Activated T-cell treated with anti-CD3 and anti-CD28 coated beads, Interleukin-2, amount 50 U/mL, for 1 hour (primary cell): ENCODE results near the gene ANGEL1.
A peak's percentile ranks its signal among the peaks of the same experiment; 100 is the strongest.

Experiments
- DNase-seq: peaks from one replicate; pipeline ENCODE4 v3.0.0-alpha.2; 2020

ANGEL1 gene

DNA sequence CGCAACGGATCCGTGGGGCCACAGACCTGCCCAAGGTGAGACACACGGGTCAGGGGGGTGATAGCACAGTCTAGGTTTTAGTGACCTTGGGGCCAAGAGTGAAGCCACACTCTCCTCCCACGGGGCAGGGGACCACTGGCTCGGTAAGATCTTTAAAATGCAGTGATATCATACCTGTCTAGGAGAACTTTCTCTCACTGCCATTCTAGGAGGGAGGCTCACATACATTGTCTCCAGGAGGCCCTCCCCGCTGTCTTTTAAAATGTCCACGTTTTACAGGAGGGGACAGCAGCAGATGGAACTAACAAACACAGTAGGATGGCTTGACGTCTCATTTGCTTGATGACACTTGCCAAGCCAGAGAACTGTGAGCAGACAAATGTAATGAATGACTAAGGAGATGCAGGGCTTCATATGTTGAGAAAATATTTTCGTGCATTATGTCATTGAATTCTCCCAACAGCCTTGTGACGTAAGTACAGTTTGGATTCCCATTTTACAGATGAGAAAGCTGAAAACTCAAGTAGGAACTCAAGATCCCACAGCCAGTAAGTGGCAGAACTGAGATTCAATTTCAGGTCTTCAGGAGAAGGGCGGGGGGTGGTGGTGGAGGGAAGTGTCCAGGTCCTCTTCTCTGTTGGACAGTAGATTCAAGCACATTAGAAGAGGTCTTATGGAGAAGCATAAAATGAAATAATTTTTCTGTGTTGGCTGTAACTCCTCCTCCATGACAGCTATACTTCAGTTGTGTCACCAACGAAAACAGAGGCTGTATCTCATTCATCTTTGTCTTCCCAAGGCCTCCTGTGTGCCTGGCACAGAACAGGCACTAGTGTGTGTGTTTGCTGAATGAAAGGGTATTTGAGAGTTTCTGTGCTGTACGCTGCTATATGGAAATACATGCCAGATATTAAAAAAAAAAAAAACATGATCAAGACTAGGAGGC is 49.3 kb downstream of the ANGEL1 start:
- DNase-seq, result no peak

- DNase-seq, result no peak
Observed at GRCh38 chr14:76762411-76763095, 50.1 kb downstream of the ANGEL1 start.

GRCh38 chr14:76761960-76762410 is 50.7 kb downstream of the ANGEL1 start:
- DNase-seq, result no peak

DNA sequence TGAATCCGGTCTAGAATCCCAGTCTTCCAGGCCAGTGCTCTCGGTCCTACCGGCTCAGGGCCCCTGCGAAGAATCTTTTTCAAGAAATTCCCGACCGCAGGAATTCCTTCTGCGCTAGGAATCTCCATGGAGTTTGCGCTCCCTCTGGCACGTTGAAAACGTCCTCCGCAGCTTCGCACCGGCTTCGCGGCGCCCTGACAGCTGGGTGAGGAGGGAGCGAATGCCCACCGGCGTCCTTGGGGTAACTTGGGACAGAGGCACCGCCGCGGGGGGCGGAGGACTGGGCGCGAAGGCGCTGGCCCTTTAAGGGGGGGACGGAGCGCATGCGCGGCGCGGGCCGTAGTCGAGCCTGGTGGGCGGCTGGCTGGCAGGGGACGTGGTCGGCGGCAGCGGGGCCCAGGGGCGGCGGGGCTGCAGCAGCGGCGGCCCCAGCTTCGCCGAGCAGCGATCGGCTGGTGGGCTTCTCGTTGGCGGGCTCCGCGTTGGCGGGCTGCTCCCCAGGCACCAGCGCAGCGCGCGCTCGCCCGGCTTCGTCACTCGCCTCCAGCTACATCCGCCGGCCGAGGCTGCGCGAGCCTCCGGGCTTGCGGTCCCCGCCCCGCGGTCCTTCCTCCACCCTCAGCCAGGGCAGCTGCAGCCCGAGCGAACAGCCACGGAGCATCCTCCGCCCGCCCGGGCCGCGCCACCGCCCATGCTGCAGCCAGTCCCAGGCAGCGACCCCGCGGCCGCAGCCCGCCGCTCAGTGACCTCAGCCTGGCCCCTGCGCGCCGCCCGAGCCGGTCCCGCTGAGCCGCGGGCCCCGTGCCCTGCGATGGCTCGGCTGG is 51.3 kb downstream of the ANGEL1 start, which contains the start of gene VASH1:
TSS of gene VASH1 (plus strand) at position 333 of the 824 bp plus-strand sequence. CDS start 1,354 bp downstream, outside the sequence.
- peak; percentile 67 for DNase-seq

GRCh38 chr14:76760331-76761135 is 52.1 kb downstream of the ANGEL1 start:
- DNase-seq, result no peak

DNA sequence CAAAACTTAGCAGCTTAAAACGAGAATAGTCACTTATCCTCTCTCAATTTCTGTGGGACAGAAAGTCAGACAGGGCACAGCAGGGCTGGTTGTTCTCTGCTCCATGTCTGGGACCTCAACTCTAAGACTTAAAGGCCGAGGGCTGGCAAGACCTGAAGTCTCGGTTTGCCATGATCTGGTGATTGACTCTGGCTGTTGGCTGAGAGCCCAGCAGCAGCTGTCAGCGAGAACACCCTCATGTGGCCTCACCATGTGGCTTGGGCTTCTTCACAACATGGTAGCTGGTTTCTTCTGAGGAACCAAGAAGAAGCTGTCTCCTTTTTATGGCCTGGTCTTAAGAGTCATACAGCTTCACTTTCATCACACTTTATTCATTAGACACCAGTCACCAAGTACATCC is 53.1 kb downstream of the ANGEL1 start:
- no peak for DNase-seq

GRCh38 chr14:76756371-76756750 is 56.3 kb downstream of the ANGEL1 start:
- no peak for DNase-seq

DNA sequence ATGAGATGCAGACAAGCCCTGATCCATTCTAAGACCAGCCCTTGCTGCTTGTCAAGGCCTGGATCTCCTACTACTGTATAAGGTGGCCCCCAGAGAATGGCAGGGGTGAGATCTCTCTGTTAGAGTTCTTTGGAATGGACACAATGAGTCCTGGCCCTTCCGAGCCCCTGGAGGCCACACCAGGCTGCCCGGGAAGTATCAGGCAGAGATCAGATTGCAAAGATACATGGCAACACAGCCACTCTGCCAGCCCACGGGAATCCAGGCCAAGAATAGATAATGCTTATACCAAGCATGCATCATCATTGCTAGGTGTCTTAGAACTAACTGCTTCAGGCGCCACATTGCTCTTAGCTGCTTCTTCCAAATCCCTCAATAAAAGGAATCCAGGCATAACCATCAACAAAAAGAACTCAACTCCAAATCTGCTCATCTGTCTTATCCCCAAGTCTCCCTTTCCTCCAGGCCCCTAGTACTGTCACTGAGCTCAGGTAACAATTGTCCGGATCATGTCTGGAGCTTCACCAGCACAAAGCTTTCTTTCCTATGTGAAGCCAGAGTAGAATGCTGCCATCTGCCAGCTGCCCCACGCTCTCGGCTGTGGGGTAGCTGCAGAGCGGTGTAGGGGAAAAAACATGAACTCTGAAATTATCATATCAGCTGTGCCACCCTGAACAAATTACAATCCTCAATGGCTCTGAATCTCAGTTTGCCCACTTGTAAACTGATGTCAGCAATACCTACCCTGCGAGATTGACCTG is 56.9 kb downstream of the ANGEL1 start:
- no peak for DNase-seq

DNA sequence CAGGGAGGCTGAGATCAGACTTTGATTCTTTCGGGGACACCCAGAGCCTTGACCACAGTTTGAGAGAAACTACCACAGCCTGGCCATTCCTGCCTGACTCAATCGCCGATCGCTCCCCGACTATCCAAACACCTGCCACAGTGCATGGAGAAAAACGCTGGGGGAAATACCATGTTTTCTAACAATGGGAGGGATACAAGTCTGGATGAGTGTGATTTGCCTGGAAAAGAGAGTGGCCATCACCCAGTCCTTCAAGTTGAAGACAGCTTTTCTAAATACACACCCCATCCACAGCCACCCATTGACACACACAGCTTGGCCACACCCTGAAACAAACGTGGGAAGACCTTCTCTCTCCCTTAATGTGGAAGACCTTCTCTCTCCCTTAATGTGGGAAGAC is 58.1 kb downstream of the ANGEL1 start:
- no peak for DNase-seq

DNA sequence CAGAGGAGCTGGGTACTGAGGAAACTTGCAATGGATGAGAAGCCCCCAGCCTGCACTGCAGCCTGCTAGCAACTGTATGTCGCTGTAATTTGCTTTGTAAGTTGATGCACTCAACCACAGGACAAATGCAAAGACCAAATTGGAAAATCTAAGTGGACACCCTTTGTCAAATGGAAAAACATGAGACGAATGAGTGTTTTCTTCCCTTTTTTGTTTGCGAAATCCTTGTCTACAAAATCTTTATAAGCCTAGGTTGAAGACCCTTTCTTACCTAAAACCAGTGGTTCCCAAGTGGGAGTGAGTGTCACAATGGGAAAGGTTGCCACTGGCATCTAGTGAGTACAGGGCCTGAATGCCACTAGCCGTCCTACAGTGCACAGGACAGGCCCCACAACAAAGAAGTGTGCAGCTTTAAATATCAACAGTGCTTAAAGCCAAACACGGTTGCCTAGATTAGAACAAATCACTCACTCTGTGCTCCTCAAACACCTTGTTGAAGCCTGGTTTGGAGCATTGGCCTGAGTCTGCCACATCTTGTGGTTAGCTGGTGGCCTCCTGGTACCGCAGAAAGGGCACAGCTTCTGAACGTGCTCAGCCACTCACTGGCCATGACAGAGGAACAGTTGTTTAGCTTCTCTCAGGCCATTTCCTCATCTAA is 59.0 kb downstream of the ANGEL1 start:
- no peak for DNase-seq

DNA sequence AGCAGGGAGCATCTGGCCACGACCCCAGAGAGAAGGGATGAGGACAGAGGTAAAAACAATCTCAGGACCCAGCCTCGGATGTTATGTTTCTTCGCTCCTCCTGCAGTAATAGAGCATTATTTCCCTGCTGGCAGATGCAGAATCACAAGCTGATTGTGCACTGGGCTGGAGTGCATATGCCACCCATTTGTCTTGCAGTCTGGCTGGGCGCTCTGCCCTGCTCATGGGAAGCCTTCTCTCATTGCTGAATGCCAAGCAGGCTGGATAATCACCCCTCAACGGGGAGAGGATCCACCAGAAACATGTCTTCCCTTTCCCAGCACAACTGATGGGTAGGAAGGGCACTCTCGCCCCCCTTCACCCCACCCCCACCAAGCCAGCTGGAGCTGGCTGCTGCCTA is 59.9 kb downstream of the ANGEL1 start:
- no peak for DNase-seq

- DNase-seq, result no peak
Observed at GRCh38 chr14:76742966-76743365, 69.7 kb downstream of the ANGEL1 start.

DNA sequence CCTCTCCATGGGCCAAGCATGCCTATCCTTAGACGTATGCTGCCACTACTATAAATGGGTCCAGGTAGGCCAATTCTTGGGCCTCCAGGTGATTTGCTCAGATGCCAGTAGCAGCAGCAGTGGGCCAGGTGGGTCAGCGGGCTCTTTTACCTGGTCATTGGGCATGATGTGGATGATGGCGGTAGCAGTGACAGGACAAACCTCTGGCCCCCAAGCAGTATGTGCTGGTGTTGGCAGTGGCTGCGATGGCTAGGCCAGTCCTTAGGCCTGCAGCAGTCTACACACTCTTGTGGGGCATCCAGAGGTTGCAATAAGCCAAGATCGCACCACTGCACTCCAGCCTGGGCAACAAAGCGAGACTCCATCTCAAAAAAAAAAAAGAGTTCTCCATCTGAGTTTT is 70.5 kb downstream of the ANGEL1 start:
- no peak for DNase-seq

GRCh38 chr14:76741074-76741473 is 71.6 kb downstream of the ANGEL1 start:
- no peak for DNase-seq
